GM12873 (cell line): ENCODE measurements around the gene UXS1.

ENCODE experiments used
- TF ChIP-seq, protein P1 (sequence below): IDR thresholded peaks from 2 replicates; pipeline ENCODE4 v1.5.1; 2012; ENCODE audit warnings: low read depth, mild to moderate bottlenecking, moderate library complexity, low read length, control low read depth; ENCODE audit not compliant: insufficient read depth; ENCODE audit errors: missing control alignments

The UXS1 gene

DNA sequence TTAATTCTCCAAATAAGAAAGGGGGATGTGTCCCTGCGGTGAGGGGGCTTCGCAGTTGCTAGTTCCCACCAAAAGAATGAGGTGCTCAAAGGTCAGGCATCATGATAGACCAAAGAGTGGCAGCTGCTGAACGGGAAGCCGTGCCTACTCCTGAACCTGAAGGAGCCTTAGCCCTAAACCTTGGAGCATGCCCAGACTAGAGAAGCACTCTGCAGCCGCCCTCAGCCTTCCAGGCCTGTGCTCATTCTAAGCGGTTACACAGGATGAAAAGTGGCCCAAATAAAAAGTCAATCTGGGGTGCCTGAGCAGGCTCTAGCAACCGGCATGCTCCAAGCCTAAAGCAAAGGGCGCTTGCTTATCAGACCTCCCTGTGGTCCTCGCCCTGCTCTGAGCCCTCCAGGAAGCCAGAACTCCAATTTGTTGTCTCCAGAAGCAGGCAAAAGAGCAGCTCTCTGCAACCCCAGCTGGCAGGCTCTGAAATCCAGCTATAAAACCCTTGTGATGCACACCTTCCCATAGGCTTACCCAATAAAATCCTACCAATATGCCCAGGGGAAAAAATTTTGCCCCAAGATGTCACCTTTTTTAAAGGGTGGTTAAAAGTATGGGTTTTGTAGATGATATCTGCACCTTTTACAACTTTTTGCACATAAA lies 17.5 kb downstream of the UXS1 start:
- TF ChIP-seq, protein P1, sequence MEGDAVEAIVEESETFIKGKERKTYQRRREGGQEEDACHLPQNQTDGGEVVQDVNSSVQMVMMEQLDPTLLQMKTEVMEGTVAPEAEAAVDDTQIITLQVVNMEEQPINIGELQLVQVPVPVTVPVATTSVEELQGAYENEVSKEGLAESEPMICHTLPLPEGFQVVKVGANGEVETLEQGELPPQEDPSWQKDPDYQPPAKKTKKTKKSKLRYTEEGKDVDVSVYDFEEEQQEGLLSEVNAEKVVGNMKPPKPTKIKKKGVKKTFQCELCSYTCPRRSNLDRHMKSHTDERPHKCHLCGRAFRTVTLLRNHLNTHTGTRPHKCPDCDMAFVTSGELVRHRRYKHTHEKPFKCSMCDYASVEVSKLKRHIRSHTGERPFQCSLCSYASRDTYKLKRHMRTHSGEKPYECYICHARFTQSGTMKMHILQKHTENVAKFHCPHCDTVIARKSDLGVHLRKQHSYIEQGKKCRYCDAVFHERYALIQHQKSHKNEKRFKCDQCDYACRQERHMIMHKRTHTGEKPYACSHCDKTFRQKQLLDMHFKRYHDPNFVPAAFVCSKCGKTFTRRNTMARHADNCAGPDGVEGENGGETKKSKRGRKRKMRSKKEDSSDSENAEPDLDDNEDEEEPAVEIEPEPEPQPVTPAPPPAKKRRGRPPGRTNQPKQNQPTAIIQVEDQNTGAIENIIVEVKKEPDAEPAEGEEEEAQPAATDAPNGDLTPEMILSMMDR, result no peak

DNA sequence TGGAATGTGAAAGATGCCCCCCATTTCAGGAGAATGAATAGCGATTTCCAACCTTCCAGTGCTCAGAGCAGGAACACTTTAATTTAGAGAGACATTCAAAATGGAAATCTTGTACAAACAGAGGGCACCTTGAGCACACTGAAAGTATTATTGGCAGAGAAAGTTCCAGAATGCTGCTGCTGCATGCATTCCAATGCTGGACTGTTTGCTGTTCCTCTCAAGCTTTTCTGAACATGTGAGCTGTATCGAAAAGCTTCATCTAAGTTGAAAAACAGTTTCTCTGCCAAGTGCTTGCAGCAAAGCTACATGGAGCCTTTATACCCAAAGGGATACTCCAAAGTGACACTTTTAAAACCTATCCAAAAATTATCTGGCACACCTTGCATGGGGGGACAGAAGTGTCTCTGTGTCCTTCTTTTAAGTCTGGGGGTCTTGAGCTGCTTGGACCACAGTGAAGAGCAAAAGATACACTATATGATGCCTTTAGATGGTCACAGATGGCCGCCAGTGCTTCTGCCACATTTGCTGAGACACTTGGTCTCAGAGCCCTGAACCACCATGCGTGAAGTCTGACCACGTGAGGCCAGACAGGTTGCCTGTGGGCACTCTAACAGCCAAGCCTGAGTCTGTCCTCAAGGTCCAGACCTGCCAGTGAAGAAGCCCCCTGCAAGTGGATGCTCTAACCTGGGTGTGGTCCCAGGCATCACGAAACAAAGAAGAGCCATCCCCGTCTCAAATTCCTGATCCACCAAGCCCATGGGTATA lies 18.8 kb downstream of the UXS1 start:
- TF ChIP-seq, protein P1, result no peak

DNA sequence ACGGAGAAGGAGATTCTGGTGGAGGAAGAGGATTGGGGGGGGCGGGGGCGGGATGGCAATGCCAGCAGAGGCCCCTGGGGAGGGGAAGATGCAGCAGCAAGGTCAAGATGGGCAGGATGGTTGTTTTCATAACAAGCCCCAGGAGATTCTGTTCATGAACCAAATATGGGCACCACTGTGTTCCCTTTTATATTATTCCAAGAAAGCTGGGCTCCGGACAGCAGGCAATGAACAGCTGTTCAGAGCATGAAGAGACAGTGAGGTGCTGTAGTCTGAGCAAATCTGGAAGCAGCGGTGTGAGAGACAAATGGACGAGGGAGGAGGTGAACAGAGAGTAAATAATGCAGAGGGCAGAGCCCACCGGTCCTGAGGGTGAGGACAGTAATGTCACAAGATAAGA lies 20.0 kb downstream of the UXS1 start:
- TF ChIP-seq, protein P1, result no peak

DNA sequence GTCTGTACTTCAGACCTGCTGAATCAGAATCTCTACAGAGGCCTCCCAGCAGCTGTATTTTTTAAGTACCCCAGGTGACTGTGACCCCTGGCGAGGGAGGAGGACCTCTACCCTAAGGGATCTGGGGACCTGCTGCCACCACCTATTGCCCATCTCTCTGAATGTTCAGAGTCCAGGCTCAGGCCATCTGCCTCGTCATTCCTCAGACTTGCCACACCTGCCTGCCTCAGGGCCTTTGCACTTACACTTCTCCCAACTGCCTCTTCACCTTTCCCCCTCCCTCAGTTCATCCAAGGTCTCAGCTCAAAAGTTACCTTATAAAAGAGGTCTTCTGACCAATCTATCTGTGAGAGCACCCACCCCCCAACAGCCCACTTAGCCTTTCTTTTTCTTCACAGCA lies 21.5 kb downstream of the UXS1 start:
- TF ChIP-seq, protein P1, result no peak

DNA sequence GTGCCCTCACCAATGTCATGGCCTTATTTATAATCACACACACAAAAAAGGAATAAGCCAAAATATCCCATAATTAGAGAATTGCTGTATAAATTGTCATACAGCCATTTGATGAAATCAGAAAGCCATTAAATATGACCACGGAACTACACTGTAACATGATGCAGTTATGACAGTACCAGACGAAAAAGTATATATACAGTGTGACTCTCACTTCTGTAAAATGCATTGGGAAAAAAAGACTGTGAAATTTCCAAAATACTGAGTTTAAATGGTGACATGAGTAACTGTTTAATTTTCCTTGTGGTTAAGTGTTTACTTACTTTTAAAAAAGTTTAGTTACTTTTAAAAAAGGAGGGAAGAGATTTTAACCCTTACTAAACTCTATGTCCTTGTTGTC lies 25.4 kb downstream of the UXS1 start:
- TF ChIP-seq, protein P1, result no peak

DNA sequence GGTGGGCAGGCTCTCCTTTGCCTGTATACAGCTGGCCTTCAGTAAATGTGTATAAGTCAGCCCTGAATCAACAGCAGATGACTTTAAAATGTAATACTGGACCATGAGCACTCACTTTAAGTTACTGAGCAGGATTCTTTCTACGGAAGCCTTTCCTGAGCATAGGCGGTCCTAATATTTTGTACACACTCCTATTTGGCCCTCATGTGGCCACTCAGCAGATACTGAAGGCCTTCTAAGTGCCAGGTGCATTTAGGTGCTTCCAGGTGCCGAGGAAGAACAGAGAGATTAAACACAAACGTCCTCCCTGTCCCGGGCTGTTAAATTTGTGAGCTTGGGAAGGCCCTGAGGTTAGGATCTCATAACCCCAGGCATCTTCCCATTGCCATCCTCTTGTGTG lies 27.0 kb downstream of the UXS1 start:
- TF ChIP-seq, protein P1, result no peak

DNA sequence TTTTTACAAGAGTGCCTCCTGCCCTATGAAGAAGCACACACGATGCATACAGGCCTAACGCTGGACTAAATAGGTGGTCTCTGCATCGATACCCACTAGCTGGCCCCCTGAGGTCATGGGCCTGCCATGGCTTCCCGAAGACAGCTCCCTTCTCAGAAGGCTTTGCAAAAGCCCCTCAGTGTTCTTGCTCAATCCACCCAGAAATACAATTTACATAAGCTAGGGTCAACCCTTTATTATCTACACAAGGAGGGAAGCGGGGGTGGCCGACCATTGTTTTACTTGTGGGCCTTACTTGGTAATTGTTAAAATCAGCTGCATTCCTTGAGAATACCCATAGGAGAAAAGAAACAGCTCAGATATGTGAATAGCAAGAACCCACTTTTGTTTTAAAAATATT lies 28.5 kb downstream of the UXS1 start:
- TF ChIP-seq, protein P1, result no peak
